B cell (primary cell): Measurements from ENCODE around the gene CECR2. TPM values are rescaled to one million over a fixed set of nuclear protein-coding genes. Genes with fewer than 3 reads are reported as not detected.

Experiments used
- ATAC-seq: fragments of 200-7000 bp; cut with Tn5 transposase; one replicate; pipeline ENCODE4 v1.10.0; 2021; ENCODE audit warnings: low read depth, mild to moderate bottlenecking, moderate number of reproducible peaks, moderate library complexity
- CTCF ChIA-PET: fragments of 350-600 bp; sonication (Branson Sonifier 250); formaldehyde crosslinking; loops from one replicate; lab custom pipeline; 2021; ENCODE audit warnings: antibody characterized with exemption, inconsistent platforms; lab: Charles Lee
- POLR2A ChIA-PET: fragments of 350-600 bp; sonication (Branson Sonifier 250); formaldehyde crosslinking; loops from one replicate; lab custom pipeline; 2021; ENCODE audit warnings: antibody characterized with exemption; lab: Charles Lee
- DNase-seq: peaks from one replicate; pipeline ENCODE4 v3.0.0; 2013
- H2AFZ ChIP-seq: 2 replicates; pipeline ENCODE4 v1.6.1; 2012; ENCODE audit warnings: mild to moderate bottlenecking, low read depth, low read length; ENCODE audit not compliant: insufficient read depth, poor library complexity, severe bottlenecking
- H3K27ac ChIP-seq, 2 donors: 1 replicate in 1 of 2; 2 replicates in 1 of 2; pipeline ENCODE4 v1.5.1; 2012 to 2013; ENCODE audit warnings: low read length in 2 of 2, mild to moderate bottlenecking in 2 of 2, moderate library complexity in 1 of 2
- H3K27me3 ChIP-seq, 4 experiments: fragments of 200-600 bp in 1 of 4; sonication (generic) in 1 of 4; replicated peaks in 1 of 4; 1 replicate in 2 of 4; 2 replicates in 2 of 4; pipeline versions ENCODE4 v1.6.1 to v1.7.0; 2013 to 2016; ENCODE audit warnings: low read length in 3 of 4, mild to moderate bottlenecking in 2 of 4, mixed read lengths in 1 of 4, moderate library complexity in 1 of 4; ENCODE audit not compliant: insufficient read depth in 4 of 4, control insufficient read depth in 3 of 4; ENCODE audit errors: control extremely low read depth in 1 of 4
- H3K36me3 ChIP-seq, 2 experiments: replicated peaks in 1 of 2; 1 replicate in 1 of 2; 2 replicates in 1 of 2; pipeline versions ENCODE4 v1.6.1 to v1.7.1; 2013; ENCODE audit warnings: low read length in 1 of 2; ENCODE audit not compliant: insufficient read depth in 2 of 2, control insufficient read depth in 1 of 2; ENCODE audit errors: control extremely low read depth in 1 of 2, extremely low read depth in 1 of 2
- H3K4me1 ChIP-seq, 2 donors: fragments of 200-600 bp in 1 of 2; sonication (generic) in 1 of 2; 1 replicate in 1 of 2; 2 replicates in 1 of 2; pipeline versions ENCODE4 v1.5.1 to v1.6.1; 2013 to 2017; ENCODE audit warnings: low read length in 2 of 2; ENCODE audit not compliant: control insufficient read depth in 2 of 2, insufficient read depth in 2 of 2
- H3K4me2 ChIP-seq: replicated peaks from 2 replicates; pipeline ENCODE3; 2012; ENCODE audit warnings: mild to moderate bottlenecking, low read depth, low read length; ENCODE audit not compliant: poor library complexity, severe bottlenecking
- H3K4me3 ChIP-seq, 5 experiments: fragments of 200-600 bp in 1 of 5; sonication (generic) in 1 of 5; 1 replicate in 3 of 5; 2 replicates in 2 of 5; pipeline versions ENCODE4 v1.5.1 to v1.7.0; 2011 to 2016; ENCODE audit warnings: low read length in 4 of 5, mild to moderate bottlenecking in 4 of 5, low read depth in 2 of 5, control low read depth in 1 of 5, moderate library complexity in 1 of 5; ENCODE audit not compliant: insufficient read depth in 1 of 5; ENCODE audit errors: control extremely low read depth in 1 of 5, extremely low read depth in 1 of 5
- H3K79me2 ChIP-seq: fragments of 200-600 bp; sonication (generic); one replicate; pipeline ENCODE4 v1.6.0; 2016; ENCODE audit warnings: low read length; ENCODE audit not compliant: control insufficient read depth, insufficient read depth
- H3K9ac ChIP-seq: fragments of 200-600 bp; sonication (generic); 2 replicates; pipeline ENCODE4 v1.6.1; 2017; ENCODE audit warnings: mild to moderate bottlenecking, low read length, moderate library complexity
- H3K9me3 ChIP-seq, 3 donors: one replicate each; pipeline versions ENCODE4 v1.6.1 to v1.7.1; 2013; ENCODE audit warnings: low read length in 2 of 3; ENCODE audit not compliant: control insufficient read depth in 2 of 3, insufficient read depth in 1 of 3; ENCODE audit errors: control extremely low read depth in 1 of 3
- H4K20me1 ChIP-seq: 2 replicates; pipeline ENCODE4 v1.6.0; 2012; ENCODE audit warnings: mild to moderate bottlenecking, low read length; ENCODE audit not compliant: insufficient read depth, control insufficient read depth, poor library complexity, severe bottlenecking
- H3K27ac Mint-ChIP-seq: one replicate; pipeline ENCODE4 v1.8.0; 2021; ENCODE audit warnings: mixed read lengths
- H3K27me3 Mint-ChIP-seq: one replicate; pipeline ENCODE4 v1.8.0; 2021; ENCODE audit warnings: mixed read lengths
- H3K4me1 Mint-ChIP-seq: one replicate; pipeline ENCODE4 v1.8.0; 2021; ENCODE audit warnings: mixed read lengths
- H3K4me3 Mint-ChIP-seq: one replicate; pipeline ENCODE4 v1.8.0; 2021; ENCODE audit warnings: mixed read lengths
- H3K9me3 Mint-ChIP-seq: one replicate; pipeline ENCODE4 v1.8.0; 2022; ENCODE audit warnings: mixed read lengths; ENCODE audit not compliant: insufficient read depth
- EZH2 ChIP-seq: IDR thresholded peaks from 2 replicates; pipeline ENCODE4 v1.6.1; 2012; ENCODE audit warnings: borderline replicate concordance, low read depth, mild to moderate bottlenecking, moderate library complexity, low read length; ENCODE audit not compliant: insufficient read depth, poor library complexity, severe bottlenecking
- WGBS: methylation state at CpG from one replicate; pipeline ENCODE4 v1.1.5; 2013; ENCODE audit warnings: missing lambda C conversion rate; ENCODE audit not compliant: insufficient coverage; 5-methylcytosine and 5-hydroxymethylcytosine counted together
- intact Hi-C: fragments of 100-400 bp; cut with micrococcal nuclease; formaldehyde crosslinking; loops from one replicate; pipeline ENCODE4 v1.10.0; 2022
- polyA minus RNA-seq: library from RNA; depleted of rRNA, polyadenylated mRNA; stranded (reverse); fragments of >200 nt; gene quantifications from 2 replicates; pipeline ENCODE4 v1.2.3, GENCODE V29; 2012
- polyA plus RNA-seq: library from polyadenylated mRNA; depleted of rRNA; stranded (reverse); fragments of >200 nt; gene quantifications from 2 replicates; pipeline ENCODE4 v1.2.3, GENCODE V29; 2012
- total RNA-seq, 2 donors: library from RNA; stranded (reverse); fragments of 120-200 nt in 1 of 2; gene quantifications; 1 replicate in 1 of 2; 2 replicates in 1 of 2; pipeline versions ENCODE4 v1.2.3 to v1.2.4, GENCODE V29; 2013 to 2022
- TF ChIP-seq, protein P1 (sequence below): fragments of 200-600 bp; IDR thresholded peaks from one replicate; pipeline ENCODE4 v1.8.0; 2022; ENCODE audit warnings: antibody characterized with exemption, mild to moderate bottlenecking

CECR2 gene
- total RNA-seq (4.8 and 6.6 TPM in 2 replicates), polyA plus RNA-seq (0.13 and 0.29 TPM in 2 replicates), polyA minus RNA-seq (0.09 and 0.71 TPM in 2 replicates)
- total RNA-seq (2013), result 0.79 TPM

DNA sequence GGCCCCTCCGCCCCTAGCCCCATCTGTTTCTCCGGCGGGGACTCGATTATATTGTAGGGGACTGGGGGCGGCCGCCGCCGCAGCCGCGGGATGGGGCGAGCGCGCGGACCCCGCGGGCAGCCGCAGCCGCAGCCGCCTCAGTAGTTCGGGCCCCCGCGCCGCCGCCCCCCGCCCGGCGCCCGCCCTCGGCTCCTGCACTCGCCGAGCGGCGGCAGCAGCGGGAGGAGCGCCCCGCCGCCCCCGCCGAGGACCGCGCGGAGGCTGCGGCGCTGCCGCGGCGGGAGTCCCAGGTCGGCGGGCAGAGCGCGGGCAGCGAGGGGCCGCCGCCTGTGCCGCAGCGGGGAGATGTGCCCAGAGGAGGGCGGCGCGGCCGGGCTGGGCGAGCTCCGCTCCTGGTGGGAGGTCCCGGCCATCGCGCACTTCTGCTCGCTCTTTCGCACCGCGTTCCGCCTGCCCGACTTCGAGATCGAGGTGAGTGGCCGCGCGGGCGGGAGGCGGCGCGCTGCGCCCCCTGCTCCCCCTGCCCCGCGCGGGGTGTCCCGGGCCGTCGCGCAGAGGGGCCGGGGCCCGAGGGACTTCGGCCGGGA, at the start of gene CECR2:
CECR2 (plus strand) TSS at position 22 of the 587 bp plus-strand sequence; CDS start at position 346, 324 bp downstream.
- Mint-ChIP-seq H3K27ac (peak within 1 kb of the TSS; percentile 47), H3K4me3 (peak within 1 kb of the TSS; percentile 89), H3K27me3 (peaks cover 50% of the 10 kb centered on the region), H3K9me3 (no peaks in the 10 kb centered on the region), H3K4me1 (peaks cover 31% of the 10 kb centered on the region)
- TF ChIP-seq, protein P1, sequence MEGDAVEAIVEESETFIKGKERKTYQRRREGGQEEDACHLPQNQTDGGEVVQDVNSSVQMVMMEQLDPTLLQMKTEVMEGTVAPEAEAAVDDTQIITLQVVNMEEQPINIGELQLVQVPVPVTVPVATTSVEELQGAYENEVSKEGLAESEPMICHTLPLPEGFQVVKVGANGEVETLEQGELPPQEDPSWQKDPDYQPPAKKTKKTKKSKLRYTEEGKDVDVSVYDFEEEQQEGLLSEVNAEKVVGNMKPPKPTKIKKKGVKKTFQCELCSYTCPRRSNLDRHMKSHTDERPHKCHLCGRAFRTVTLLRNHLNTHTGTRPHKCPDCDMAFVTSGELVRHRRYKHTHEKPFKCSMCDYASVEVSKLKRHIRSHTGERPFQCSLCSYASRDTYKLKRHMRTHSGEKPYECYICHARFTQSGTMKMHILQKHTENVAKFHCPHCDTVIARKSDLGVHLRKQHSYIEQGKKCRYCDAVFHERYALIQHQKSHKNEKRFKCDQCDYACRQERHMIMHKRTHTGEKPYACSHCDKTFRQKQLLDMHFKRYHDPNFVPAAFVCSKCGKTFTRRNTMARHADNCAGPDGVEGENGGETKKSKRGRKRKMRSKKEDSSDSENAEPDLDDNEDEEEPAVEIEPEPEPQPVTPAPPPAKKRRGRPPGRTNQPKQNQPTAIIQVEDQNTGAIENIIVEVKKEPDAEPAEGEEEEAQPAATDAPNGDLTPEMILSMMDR, result no peak
- peak; percentile 63 for TF ChIP-seq EZH2
- ATAC-seq, result peak; percentile 51
- DNase-seq, result peak; percentile 69
- ChIA-PET POLR2A (interaction anchor here (1.2 to 1.4 kb wide), 2 partner anchors 151 to 198 kb away, joined by 3 to 4 read pairs; no protein-coding TSS in a partner anchor), CTCF (interaction anchor here (0.6 to 5.0 kb wide), 5 partner anchors 28 to 198 kb away, joined by 4 to 19 read pairs (median 6); no protein-coding TSS in a partner anchor)
- Histone ChIP-seq H3K4me1 (peaks cover 27 to 34% of the 10 kb centered on the region in 2 donors), H3K79me2 (no peaks in the 10 kb centered on the region), H4K20me1 (no peaks in the 10 kb centered on the region), H3K9me3 (peaks cover 0 to 6% (median 0%) of the 10 kb centered on the region in 3 donors), H3K4me2 (peak within 1 kb of the TSS; percentile 96), H2AFZ (peak within 1 kb of the TSS; percentile 70), H3K9ac (peak within 1 kb of the TSS; percentile 66), H3K4me3 (peak within 1 kb of the TSS; percentile 26 to 68 (median 50)), H3K36me3 (no peaks in the 10 kb centered on the region), H3K27me3 (peaks cover 0 to 44% (median 25%) of the 10 kb centered on the region in 4 experiments), H3K27ac (no peak within 1 kb of the TSS)
- WGBS, result under 1% methylated on average over 92 of the region's 92 CpGs
- intact Hi-C loops, result loop anchor here (1.0 to 5.0 kb wide), 3 partner anchors 132 to 197 kb away; partner anchors contain the start of gene ADA2

DNA sequence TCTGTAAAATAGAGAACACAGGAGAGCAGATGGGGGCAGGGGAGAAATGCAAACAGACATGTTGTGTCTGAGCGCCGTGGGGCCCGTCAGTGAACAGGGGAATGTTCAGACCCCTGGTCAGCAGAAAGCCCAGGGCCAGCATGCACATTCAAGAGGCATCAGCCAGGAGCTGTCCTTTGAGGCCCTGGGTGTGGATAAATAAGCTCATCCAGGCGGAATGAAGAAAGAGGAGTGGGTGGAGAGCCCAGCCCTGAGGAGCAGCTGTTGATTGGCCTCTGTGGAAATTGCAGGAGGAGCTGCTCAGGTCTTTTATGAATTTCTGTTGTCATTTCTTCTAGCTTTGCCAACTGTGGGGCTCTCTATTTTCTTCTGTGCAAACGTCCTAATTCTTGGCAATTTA, 49.7 kb upstream of the CECR2 start:
- no peak overlapping the region for H3K4me3 Mint-ChIP-seq
- Histone ChIP-seq H3K79me2 (no peaks in the 10 kb centered on the region), H3K27ac (no peak overlapping the region), H2AFZ (no peak overlapping the region), H3K4me3 (no peak overlapping the region), H3K9me3 (no peaks in the 10 kb centered on the region), H3K9ac (no peak overlapping the region), H3K4me1 (peaks cover 5 to 7% of the 10 kb centered on the region in 2 donors), H3K36me3 (no peaks in the 10 kb centered on the region), H3K4me2 (no peak overlapping the region), H4K20me1 (no peaks in the 10 kb centered on the region), H3K27me3 (no peaks in the 10 kb centered on the region)
- no peak for TF ChIP-seq EZH2
- TF ChIP-seq, protein P1, result no peak
- POLR2A ChIA-PET, result no interaction called here
- WGBS, result 98% methylated on average over 4 of the region's 5 CpGs
- ATAC-seq (no peak), DNase-seq (no peak)
- H3K27me3 Mint-ChIP-seq, result peaks cover 4% of the 10 kb centered on the region
- H3K27ac Mint-ChIP-seq, result no peak overlapping the region
- H3K9me3 Mint-ChIP-seq, result no peaks in the 10 kb centered on the region
- H3K4me1 Mint-ChIP-seq, result peaks cover 10% of the 10 kb centered on the region
- CTCF ChIA-PET, result interaction anchor here (1.0 to 1.4 kb wide), 2 partner anchors 30 to 114 kb away, joined by 3 to 5 read pairs; no protein-coding TSS in a partner anchor
- intact Hi-C loops, result no loop called here
